GM18907 (cell line): ENCODE results near the gene ANAPC1.
"Not testable (repeated sequence)": the region's sequence is repeated elsewhere in the genome, so short reads cannot be mapped to it uniquely, and the experiment has no call there.

Source experiments
- ATAC-seq: cut with Tn5 transposase; IDR thresholded peaks from one replicate; pipeline ENCODE4 v1.9.1; 2021; ENCODE audit warnings: mild to moderate bottlenecking, moderate library complexity; ENCODE audit not compliant: unreplicated experiment

ANAPC1 gene

GRCh38 chr2:111812970-111813622 is 70.9 kb downstream of the ANAPC1 start:
- ATAC-seq, result not testable (repeated sequence)

- ATAC-seq, result not testable (repeated sequence)
Measured at GRCh38 chr2:111790633-111791032, 93.4 kb downstream of the ANAPC1 start.

GRCh38 chr2:111784081-111784480 is 99.9 kb downstream of the ANAPC1 start:
- not testable (repeated sequence) for ATAC-seq

GRCh38 chr2:111782195-111782594 is 101.8 kb downstream of the ANAPC1 start:
- ATAC-seq, result not testable (repeated sequence)

- ATAC-seq, result not testable (repeated sequence)
Measured at GRCh38 chr2:111781443-111782094, 102.4 kb downstream of the ANAPC1 start.

GRCh38 chr2:111777155-111777554 is 106.8 kb downstream of the ANAPC1 start:
- ATAC-seq, result not testable (repeated sequence)

- ATAC-seq, result not testable (repeated sequence)
Measured at GRCh38 chr2:111776296-111776695, 107.7 kb downstream of the ANAPC1 start.

- ATAC-seq, result peak; percentile 69
Measured at GRCh38 chr2:111772180-111772579, 111.8 kb downstream of the ANAPC1 start.

- ATAC-seq, result not testable (repeated sequence)
Measured at GRCh38 chr2:111770916-111771658, 112.9 kb downstream of the ANAPC1 start.

GRCh38 chr2:111768266-111769190 is 115.5 kb downstream of the ANAPC1 start:
- not testable (repeated sequence) for ATAC-seq

GRCh38 chr2:111767087-111767486 is 116.9 kb downstream of the ANAPC1 start:
- ATAC-seq, result not testable (repeated sequence)

- ATAC-seq, result not testable (repeated sequence)
Measured at GRCh38 chr2:111766295-111766694, 117.7 kb downstream of the ANAPC1 start.

GRCh38 chr2:111764151-111764550 is 119.8 kb downstream of the ANAPC1 start:
- not testable (repeated sequence) for ATAC-seq

GRCh38 chr2:111760697-111761284 is 123.2 kb downstream of the ANAPC1 start:
- not testable (repeated sequence) for ATAC-seq

GRCh38 chr2:111752533-111752932 is 131.5 kb downstream of the ANAPC1 start:
- ATAC-seq, result not testable (repeated sequence)

- ATAC-seq, result not testable (repeated sequence)
Measured at GRCh38 chr2:111750641-111751040, 133.4 kb downstream of the ANAPC1 start.

GRCh38 chr2:111748429-111748828 is 135.6 kb downstream of the ANAPC1 start:
- not testable (repeated sequence) for ATAC-seq

GRCh38 chr2:111747410-111748115 is 136.4 kb downstream of the ANAPC1 start:
- ATAC-seq, result peak; percentile 88

- ATAC-seq, result not testable (repeated sequence)
Measured at GRCh38 chr2:111744751-111745150, 139.2 kb downstream of the ANAPC1 start.
